H9 (cell line): Measurements from ENCODE around the gene EPHB2. TPM values are rescaled to one million over a fixed set of nuclear protein-coding genes. Genes with fewer than 3 reads are reported as not detected.

Experiments
- DNase-seq: peaks from one replicate; pipeline ENCODE4 v3.0.0-alpha.2; 2017
- H2AFZ ChIP-seq: one replicate; pipeline ENCODE4 v1.6.1; 2013; ENCODE audit warnings: mild to moderate bottlenecking, low read length, control low read depth, moderate library complexity
- H2AK5ac ChIP-seq: 2 replicates; pipeline ENCODE4 v1.6.1; 2013; ENCODE audit warnings: low read length, control low read depth, mixed read lengths; ENCODE audit not compliant: insufficient read length
- H2BK120ac ChIP-seq: one replicate; pipeline ENCODE4 v1.6.1; 2013; ENCODE audit warnings: low read depth, mild to moderate bottlenecking, low read length, control low read depth, inconsistent platforms; ENCODE audit not compliant: poor library complexity, severe bottlenecking
- H2BK12ac ChIP-seq: 2 replicates; pipeline ENCODE4 v1.6.1; 2013; ENCODE audit warnings: low read length, control low read depth, mixed read lengths, low read depth; ENCODE audit not compliant: insufficient read length
- H2BK15ac ChIP-seq: 2 replicates; pipeline ENCODE4 v1.6.1; 2013; ENCODE audit warnings: low read depth, low read length, control low read depth
- H2BK20ac ChIP-seq: one replicate; pipeline ENCODE4 v1.6.1; 2013; ENCODE audit warnings: low read depth, mild to moderate bottlenecking, low read length, control low read depth, inconsistent platforms; ENCODE audit not compliant: poor library complexity, severe bottlenecking
- H2BK5ac ChIP-seq: 2 replicates; pipeline ENCODE4 v1.6.1; 2013; ENCODE audit warnings: low read length, control low read depth, mixed read lengths; ENCODE audit not compliant: insufficient read length
- H3K14ac ChIP-seq: 2 replicates; pipeline ENCODE4 v1.6.1; 2013; ENCODE audit warnings: low read length, control low read depth; ENCODE audit not compliant: insufficient read depth
- H3K18ac ChIP-seq: 2 replicates; pipeline ENCODE4 v1.6.1; 2013; ENCODE audit warnings: low read depth, mild to moderate bottlenecking, mixed read lengths, low read length, control low read depth; ENCODE audit not compliant: insufficient read length
- H3K23ac ChIP-seq: 2 replicates; pipeline ENCODE4 v1.6.1; 2013; ENCODE audit warnings: low read length, control low read depth, mixed read lengths, low read depth; ENCODE audit not compliant: insufficient read length
- H3K23me2 ChIP-seq: 2 replicates; pipeline ENCODE4 v1.6.1; 2013; ENCODE audit warnings: low read depth, mild to moderate bottlenecking, mixed read lengths, low read length, control low read depth; ENCODE audit not compliant: insufficient read length, poor library complexity, severe bottlenecking
- H3K27ac ChIP-seq: 2 replicates; pipeline ENCODE4 v1.5.1; 2013; ENCODE audit warnings: low read length, control low read depth, mixed read lengths, low read depth; ENCODE audit not compliant: insufficient read length
- H3K27me3 ChIP-seq: 2 replicates; pipeline ENCODE4 v1.6.1; 2013; ENCODE audit warnings: low read length, control low read depth, inconsistent platforms; ENCODE audit not compliant: insufficient read depth
- H3K4ac ChIP-seq: 2 replicates; pipeline ENCODE4 v1.6.1; 2013; ENCODE audit warnings: low read depth, mild to moderate bottlenecking, control low read depth, inconsistent platforms, low read length, moderate library complexity
- H3K4me1 ChIP-seq: 2 replicates; pipeline ENCODE4 v1.6.1; 2013; ENCODE audit warnings: low read length, control low read depth, inconsistent platforms; ENCODE audit not compliant: insufficient read depth
- H3K4me2 ChIP-seq: 2 replicates; pipeline ENCODE4 v1.6.1; 2013; ENCODE audit warnings: low read length, control low read depth, mixed read lengths; ENCODE audit not compliant: insufficient read length, insufficient read depth
- H3K56ac ChIP-seq: 2 replicates; pipeline ENCODE4 v1.6.1; 2013; ENCODE audit warnings: low read depth, mild to moderate bottlenecking, mixed read lengths, low read length, control low read depth; ENCODE audit not compliant: insufficient read length
- H3K79me1 ChIP-seq: 2 replicates; pipeline ENCODE4 v1.6.1; 2013; ENCODE audit warnings: low read depth, mild to moderate bottlenecking, moderate library complexity, low read length, control low read depth, inconsistent platforms; ENCODE audit not compliant: insufficient read depth, poor library complexity, severe bottlenecking
- H3K79me2 ChIP-seq: 2 replicates; pipeline ENCODE4 v1.6.1; 2013; ENCODE audit warnings: low read length, control low read depth, inconsistent platforms; ENCODE audit not compliant: insufficient read depth
- H3K9ac ChIP-seq: 2 replicates; pipeline ENCODE4 v1.6.1; 2013; ENCODE audit warnings: low read length, control low read depth, mixed read lengths; ENCODE audit not compliant: insufficient read length; ENCODE audit errors: extremely low read depth
- H3K9me3 ChIP-seq: one replicate; pipeline ENCODE4 v1.6.1; 2013; ENCODE audit warnings: low read depth, low read length, inconsistent platforms; ENCODE audit not compliant: control insufficient read depth
- H3T11ph ChIP-seq: one replicate; pipeline ENCODE4 v1.6.1; 2013; ENCODE audit warnings: mild to moderate bottlenecking, low read length, control low read depth, inconsistent platforms
- H4K20me1 ChIP-seq: one replicate; pipeline ENCODE4 v1.6.1; 2013; ENCODE audit not compliant: control insufficient read depth, insufficient read length, insufficient read depth
- H4K5ac ChIP-seq: 2 replicates; pipeline ENCODE4 v1.6.1; 2013; ENCODE audit warnings: low read depth, mild to moderate bottlenecking, mixed read lengths, low read length, control low read depth; ENCODE audit not compliant: insufficient read length
- H4K8ac ChIP-seq: replicated peaks from 2 replicates; pipeline ENCODE4 v1.6.1; 2013; ENCODE audit warnings: low read length, control low read depth, mixed read lengths, low read depth; ENCODE audit not compliant: insufficient read length
- H4K91ac ChIP-seq: 2 replicates; pipeline ENCODE4 v1.6.1; 2013; ENCODE audit warnings: low read depth, mild to moderate bottlenecking, moderate library complexity, mixed read lengths, low read length, control low read depth; ENCODE audit not compliant: insufficient read length
- H3K27ac Mint-ChIP-seq, 3 experiments: 2 replicates in 2 of 3; 3 replicates in 1 of 3; pipeline ENCODE4 v1.8.0; 2020 to 2021; ENCODE audit warnings: mixed read lengths in 3 of 3, mild to moderate bottlenecking in 1 of 3, moderate library complexity in 1 of 3
- H3K27me3 Mint-ChIP-seq: 2 replicates; pipeline ENCODE4 v1.8.0; 2021; ENCODE audit warnings: low read depth, mild to moderate bottlenecking, moderate library complexity, mixed read lengths
- H3K36me3 Mint-ChIP-seq, 3 experiments: 2 replicates in 2 of 3; 3 replicates in 1 of 3; pipeline ENCODE4 v1.8.0; 2020 to 2021; ENCODE audit warnings: low read depth in 3 of 3, mixed read lengths in 3 of 3; ENCODE audit not compliant: insufficient read depth in 1 of 3
- H3K4me1 Mint-ChIP-seq, 2 experiments: 2 replicates each; pipeline ENCODE4 v1.8.0; 2020; ENCODE audit warnings: mixed read lengths in 2 of 2
- H3K4me3 Mint-ChIP-seq, 2 experiments: 2 replicates in 1 of 2; 3 replicates in 1 of 2; pipeline ENCODE4 v1.8.0; 2020 to 2021; ENCODE audit warnings: mild to moderate bottlenecking in 2 of 2, mixed read lengths in 2 of 2, moderate library complexity in 1 of 2
- H3K9me3 Mint-ChIP-seq, 2 experiments: 2 replicates in 1 of 2; 3 replicates in 1 of 2; pipeline ENCODE4 v1.8.0; 2020; ENCODE audit warnings: mild to moderate bottlenecking in 2 of 2, mixed read lengths in 2 of 2, moderate library complexity in 1 of 2
- WGBS: extraction: QIAGEN DNeasy Blood & Tissue Kit; methylation state at CpG from one replicate; pipeline ENCODE4 v1.1.7; 2013; ENCODE audit warnings: missing lambda C conversion rate, low lambda C conversion rate, mixed read lengths; ENCODE audit not compliant: insufficient read length; ENCODE audit errors: extremely low coverage; 5-methylcytosine and 5-hydroxymethylcytosine counted together
- total RNA-seq: library from RNA; stranded (reverse); gene quantifications from 2 replicates; pipeline ENCODE4 v1.2.1, GENCODE V29; 2021
- TF ChIP-seq, protein P1 (sequence below): fragments of 200-600 bp; sonication (generic); conservative IDR thresholded peaks from 3 replicates; pipeline ENCODE4 v1.8.0; 2021; ENCODE audit warnings: antibody characterized with exemption, mild to moderate bottlenecking

The EPHB2 gene
- total RNA-seq, 1 experiment from 2014 or later: 9.5 TPM

DNA sequence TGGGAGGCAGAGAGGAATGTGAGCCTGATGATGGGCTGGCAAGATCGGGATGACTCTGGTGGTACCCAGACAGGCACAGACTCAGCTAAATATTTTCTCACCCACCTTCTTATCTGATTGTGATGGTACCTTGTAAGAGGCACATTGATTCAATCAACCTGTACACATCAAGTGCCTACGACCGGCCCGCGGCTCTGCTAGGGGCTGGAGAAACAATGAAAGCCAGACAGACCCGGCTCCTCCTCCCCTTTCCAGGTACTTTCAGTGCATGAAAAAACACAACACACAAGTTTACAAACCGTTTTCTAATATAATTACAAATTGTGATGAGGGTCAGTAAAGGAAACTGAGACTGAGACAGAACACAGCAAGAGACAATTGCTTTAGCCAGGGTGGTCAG, 147.0 kb downstream of the EPHB2 start:
- Histone ChIP-seq H4K5ac (no peak overlapping the region), H3K9me3 (no peaks in the 10 kb centered on the region), H3K79me2 (no peaks in the 10 kb centered on the region), H3K4me1 (no peaks in the 10 kb centered on the region), H2AFZ (no peak overlapping the region), H3K23ac (no peak overlapping the region), H2BK12ac (no peak overlapping the region), H3K56ac (no peak overlapping the region), H2BK15ac (no peak overlapping the region), H3K14ac (no peak overlapping the region), H3T11ph (no peak overlapping the region), H2AK5ac (no peak overlapping the region), H3K23me2 (no peaks in the 10 kb centered on the region), H3K18ac (no peak overlapping the region), H4K20me1 (no peaks in the 10 kb centered on the region), H4K8ac (no peak overlapping the region), H2BK20ac (no peak overlapping the region), H3K9ac (no peak overlapping the region), H3K79me1 (no peaks in the 10 kb centered on the region), H4K91ac (no peak overlapping the region), H2BK120ac (no peak overlapping the region), H3K4ac (no peak overlapping the region), H2BK5ac (no peak overlapping the region), H3K27ac (no peak overlapping the region), H3K27me3 (no peaks in the 10 kb centered on the region), H3K4me2 (no peak overlapping the region)
- Mint-ChIP-seq H3K4me3 (no peak overlapping the region), H3K9me3 (no peaks in the 10 kb centered on the region), H3K27me3 (no peaks in the 10 kb centered on the region; the same call in 1 of the 2 replicates), H3K4me1 (peaks cover 20 to 25% of the 10 kb centered on the region in 2 experiments), H3K36me3 (no peaks in the 10 kb centered on the region), H3K27ac (peak overlapping the region in 1 of 3 experiments; percentile 11; a peak in 1 of 7 replicates)
- DNase-seq: no peak
- WGBS: no CpG with 5 or more reads among the region's 7 CpGs
- TF ChIP-seq, protein P1, sequence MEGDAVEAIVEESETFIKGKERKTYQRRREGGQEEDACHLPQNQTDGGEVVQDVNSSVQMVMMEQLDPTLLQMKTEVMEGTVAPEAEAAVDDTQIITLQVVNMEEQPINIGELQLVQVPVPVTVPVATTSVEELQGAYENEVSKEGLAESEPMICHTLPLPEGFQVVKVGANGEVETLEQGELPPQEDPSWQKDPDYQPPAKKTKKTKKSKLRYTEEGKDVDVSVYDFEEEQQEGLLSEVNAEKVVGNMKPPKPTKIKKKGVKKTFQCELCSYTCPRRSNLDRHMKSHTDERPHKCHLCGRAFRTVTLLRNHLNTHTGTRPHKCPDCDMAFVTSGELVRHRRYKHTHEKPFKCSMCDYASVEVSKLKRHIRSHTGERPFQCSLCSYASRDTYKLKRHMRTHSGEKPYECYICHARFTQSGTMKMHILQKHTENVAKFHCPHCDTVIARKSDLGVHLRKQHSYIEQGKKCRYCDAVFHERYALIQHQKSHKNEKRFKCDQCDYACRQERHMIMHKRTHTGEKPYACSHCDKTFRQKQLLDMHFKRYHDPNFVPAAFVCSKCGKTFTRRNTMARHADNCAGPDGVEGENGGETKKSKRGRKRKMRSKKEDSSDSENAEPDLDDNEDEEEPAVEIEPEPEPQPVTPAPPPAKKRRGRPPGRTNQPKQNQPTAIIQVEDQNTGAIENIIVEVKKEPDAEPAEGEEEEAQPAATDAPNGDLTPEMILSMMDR: no peak
